GM12874 (cell line): Measurements from ENCODE around the gene G3BP1.

Experiments
- CTCF ChIP-seq: IDR thresholded peaks from 2 replicates; pipeline ENCODE4 v1.5.1; 2011; ENCODE audit warnings: low read depth, mild to moderate bottlenecking, control low read depth, low read length, moderate library complexity; ENCODE audit not compliant: insufficient read depth

G3BP1 gene

GRCh38 chr5:151819830-151820229 lies 48.1 kb downstream of the G3BP1 start:
- no peak for TF ChIP-seq CTCF

- TF ChIP-seq CTCF, result no peak
Observed at GRCh38 chr5:151820271-151820670, 48.5 kb downstream of the G3BP1 start.

- TF ChIP-seq CTCF, result no peak
Observed at GRCh38 chr5:151820903-151821302, 49.1 kb downstream of the G3BP1 start.

GRCh38 chr5:151822141-151822540 lies 50.4 kb downstream of the G3BP1 start:
- TF ChIP-seq CTCF, result no peak

GRCh38 chr5:151825445-151825844 lies 53.7 kb downstream of the G3BP1 start:
- peak; percentile 74 for TF ChIP-seq CTCF

- no peak for TF ChIP-seq CTCF
Observed at GRCh38 chr5:151829370-151829769, 57.6 kb downstream of the G3BP1 start.

GRCh38 chr5:151846765-151847164 lies 75.0 kb downstream of the G3BP1 start:
- TF ChIP-seq CTCF, result no peak

GRCh38 chr5:151847871-151848270 lies 76.1 kb downstream of the G3BP1 start:
- no peak for TF ChIP-seq CTCF
